IPS-18c (cell line): ENCODE results near the gene MECR.
"Not testable (repeated sequence)": the region's sequence is repeated elsewhere in the genome, so short reads cannot be mapped to it uniquely, and the experiment has no call there.

Experiments
- H3K4me3 ChIP-seq: 2 replicates; pipeline ENCODE4 v1.7.0; 2013; ENCODE audit warnings: low read depth, mild to moderate bottlenecking, low read length, moderate library complexity; ENCODE audit not compliant: insufficient read depth
- H3K9me3 ChIP-seq: one replicate; pipeline ENCODE4 v1.6.1; 2013; ENCODE audit warnings: mild to moderate bottlenecking, low read length, moderate library complexity; ENCODE audit not compliant: control insufficient read depth, insufficient read depth

MECR gene

DNA sequence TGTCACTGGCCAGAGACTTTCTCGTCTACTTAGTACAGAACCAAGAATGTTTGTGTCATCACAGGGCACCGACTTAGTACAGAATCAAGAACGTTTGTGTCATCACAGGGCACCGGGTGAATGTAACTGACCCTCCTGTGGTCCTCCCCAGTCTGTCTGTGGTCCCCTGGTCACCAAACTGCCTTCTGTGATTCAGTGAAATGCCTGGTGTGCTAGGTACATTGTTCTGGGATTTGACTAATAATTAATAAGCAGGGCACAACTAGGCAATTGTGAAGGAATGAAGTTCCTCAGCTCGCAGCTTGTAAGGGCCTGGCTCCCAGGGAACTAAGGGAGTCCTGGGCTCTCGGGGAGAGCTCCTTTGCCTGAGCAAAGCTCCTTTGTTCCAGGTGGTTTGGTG, 7.2 kb downstream of the MECR start:
- H3K9me3 ChIP-seq, result no peaks in the 10 kb centered on the region
- no peak overlapping the region for H3K4me3 ChIP-seq

DNA sequence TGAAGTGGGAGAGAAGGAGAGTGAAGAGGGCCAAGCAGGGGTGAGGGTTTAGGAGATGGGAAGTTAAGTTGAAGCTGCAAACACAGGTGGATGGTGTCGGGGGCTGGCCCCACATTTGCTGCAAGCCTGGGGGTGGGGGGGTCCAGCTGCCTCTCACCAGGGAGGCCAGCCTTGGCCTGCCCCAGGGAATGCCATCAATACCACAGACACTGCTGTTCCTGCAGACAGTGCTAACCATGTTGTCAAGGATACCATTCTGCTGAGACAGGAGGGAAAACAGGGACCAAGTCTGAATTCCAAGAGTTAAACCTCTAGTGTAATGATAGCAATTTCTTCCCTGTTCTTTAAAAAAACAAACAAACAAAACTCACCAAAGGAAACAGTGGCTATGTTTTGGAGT, 8.0 kb downstream of the MECR start:
- Histone ChIP-seq H3K4me3 (no peak overlapping the region), H3K9me3 (no peaks in the 10 kb centered on the region)

DNA sequence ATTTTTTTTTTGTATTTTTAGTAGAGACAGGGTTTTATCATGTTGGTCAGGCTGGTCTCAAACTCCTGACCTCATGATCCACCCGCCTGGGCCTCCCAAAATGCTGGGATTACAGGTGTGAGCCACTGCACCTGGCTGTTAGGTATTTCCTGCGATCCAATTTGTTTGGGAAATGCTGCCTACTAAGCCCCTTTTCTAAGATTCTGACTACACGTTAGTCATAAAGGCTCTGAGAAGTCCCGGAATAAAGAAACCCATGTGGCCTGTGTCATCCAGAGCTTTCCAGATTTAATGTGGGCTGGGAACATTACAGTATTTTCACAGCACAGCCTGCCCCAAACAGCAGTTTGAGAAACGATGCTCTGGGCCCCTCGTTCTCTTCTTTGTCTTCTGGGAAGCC, 8.5 kb downstream of the MECR start:
- not testable (repeated sequence) for H3K4me3 ChIP-seq, H3K9me3 ChIP-seq

DNA sequence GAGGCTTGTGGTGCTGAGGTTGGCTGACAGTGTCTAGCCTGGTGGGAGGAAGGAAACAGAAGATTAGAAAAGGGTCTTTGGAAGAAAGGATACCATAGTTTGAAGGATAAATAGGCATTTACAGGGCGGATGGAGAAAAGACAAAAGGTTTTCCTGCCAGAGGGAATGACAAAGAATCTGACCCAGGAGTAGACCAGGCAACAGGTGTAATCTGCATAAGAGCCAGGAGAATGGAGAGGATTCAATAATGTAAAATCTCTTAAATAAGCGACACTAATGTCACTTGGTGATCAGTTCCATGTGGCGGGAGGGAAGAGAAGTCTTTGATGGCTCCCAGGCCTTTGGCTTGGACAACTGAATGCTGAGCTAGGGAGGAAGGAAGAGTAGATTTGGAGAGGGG, 9.4 kb downstream of the MECR start:
- H3K9me3 ChIP-seq, result no peaks in the 10 kb centered on the region
- H3K4me3 ChIP-seq, result no peak overlapping the region

DNA sequence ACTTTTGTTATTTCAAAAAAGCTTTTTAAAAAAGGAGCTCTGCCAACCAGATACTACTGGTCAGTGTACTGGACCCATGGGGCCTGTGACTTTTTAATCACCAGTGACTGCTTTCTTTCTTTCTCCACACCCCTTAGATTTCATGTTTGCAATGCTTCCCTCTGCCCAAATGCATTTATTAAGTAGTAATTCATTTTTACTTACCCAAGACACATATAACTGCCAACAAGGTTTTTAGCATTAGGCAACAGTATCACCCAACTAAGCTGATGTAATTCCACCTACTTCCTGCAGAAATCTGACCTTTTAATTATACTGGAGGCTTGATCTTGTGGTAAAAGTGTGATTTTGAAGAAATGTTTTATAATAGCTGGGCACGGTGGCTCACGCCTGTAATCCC, 12.5 kb downstream of the MECR start:
- no peak overlapping the region for H3K4me3 ChIP-seq
- H3K9me3 ChIP-seq, result no peaks in the 10 kb centered on the region

DNA sequence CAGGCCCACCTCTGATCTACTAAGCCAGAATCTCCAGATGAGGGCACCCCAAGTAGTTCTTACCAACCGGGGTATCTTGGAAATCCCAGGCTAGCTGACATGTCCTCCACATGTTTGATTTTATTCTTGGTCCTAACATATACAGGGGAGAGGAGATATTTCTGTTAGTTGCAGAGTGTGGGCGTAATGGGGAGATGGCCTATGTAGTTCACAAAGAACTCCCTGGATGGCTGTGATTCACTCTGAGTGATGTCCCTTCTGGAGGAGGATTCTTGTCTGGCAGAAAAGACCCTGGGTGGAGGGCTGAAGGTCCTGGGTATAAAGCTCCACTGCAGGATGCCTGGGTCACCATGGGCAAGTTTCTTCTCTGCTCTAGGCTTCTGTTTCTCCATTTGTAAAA, 13.1 kb downstream of the MECR start:
- H3K4me3 ChIP-seq, result no peak overlapping the region
- no peaks in the 10 kb centered on the region for H3K9me3 ChIP-seq

DNA sequence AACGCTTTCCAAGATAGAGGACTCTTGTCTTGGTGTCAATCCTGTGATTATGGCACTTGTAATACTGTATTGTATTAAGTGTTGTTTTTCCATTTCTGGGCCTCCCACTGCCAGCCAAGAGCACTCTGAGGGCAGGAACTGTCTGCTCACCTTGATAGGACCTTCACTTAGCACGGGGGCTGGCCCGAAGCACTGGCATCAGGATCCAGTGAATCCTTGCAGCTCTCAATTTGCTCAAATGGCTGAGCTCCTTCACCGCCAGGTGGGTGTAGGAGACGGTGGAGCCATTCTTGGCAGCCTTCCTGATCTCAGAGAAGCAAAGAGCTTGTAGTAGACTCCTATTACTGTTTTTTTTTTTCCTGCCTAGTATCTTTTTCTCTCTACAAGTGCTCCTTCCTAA, 17.7 kb downstream of the MECR start:
- Histone ChIP-seq H3K9me3 (no peaks in the 10 kb centered on the region), H3K4me3 (no peak overlapping the region)

DNA sequence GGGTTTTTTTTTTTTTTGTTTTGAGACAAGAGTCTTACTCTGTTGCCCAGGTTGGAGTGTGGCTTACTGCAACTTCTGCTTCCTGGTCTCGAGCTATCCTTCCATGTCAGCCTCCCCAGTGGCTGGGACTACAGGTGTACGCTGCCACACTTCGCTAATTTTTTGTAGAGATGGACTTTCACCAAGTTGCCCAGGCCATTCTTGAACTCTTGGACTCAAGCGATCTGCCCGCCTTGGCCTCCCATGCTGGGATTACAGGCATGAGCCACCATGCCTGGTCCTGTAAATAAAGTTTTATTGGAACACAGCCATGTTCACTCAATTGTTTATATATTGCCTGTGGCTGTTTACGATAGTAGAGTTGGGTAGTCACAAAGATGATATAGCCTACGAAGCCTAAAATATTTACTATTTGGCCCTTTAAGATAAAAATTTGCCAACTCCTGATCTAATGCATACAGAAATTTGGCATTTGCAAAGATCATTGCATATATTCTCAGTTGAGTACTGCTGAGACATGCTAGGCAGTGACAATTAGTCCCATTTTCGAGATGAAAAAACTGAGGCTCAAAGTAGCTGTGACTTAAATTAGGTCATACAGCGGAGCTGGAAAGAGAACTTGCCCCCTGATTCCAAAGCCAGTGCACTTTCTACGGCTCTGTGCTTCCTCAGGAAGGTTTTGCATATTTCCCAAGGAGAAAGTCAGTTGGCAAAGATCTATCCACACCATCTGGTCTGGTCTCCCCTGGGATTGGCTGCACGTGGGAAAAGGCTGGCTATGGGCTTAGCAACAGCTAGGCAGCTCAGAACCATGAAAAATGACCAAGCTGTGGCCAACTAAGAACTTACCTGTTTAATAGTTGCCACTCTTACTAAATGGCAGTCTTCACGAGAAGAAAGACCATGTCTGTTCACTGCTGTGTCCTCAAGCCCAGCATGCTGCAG, 19.4 kb downstream of the MECR start:
- Histone ChIP-seq H3K4me3 (no peak overlapping the region), H3K9me3 (no peaks in the 10 kb centered on the region)

DNA sequence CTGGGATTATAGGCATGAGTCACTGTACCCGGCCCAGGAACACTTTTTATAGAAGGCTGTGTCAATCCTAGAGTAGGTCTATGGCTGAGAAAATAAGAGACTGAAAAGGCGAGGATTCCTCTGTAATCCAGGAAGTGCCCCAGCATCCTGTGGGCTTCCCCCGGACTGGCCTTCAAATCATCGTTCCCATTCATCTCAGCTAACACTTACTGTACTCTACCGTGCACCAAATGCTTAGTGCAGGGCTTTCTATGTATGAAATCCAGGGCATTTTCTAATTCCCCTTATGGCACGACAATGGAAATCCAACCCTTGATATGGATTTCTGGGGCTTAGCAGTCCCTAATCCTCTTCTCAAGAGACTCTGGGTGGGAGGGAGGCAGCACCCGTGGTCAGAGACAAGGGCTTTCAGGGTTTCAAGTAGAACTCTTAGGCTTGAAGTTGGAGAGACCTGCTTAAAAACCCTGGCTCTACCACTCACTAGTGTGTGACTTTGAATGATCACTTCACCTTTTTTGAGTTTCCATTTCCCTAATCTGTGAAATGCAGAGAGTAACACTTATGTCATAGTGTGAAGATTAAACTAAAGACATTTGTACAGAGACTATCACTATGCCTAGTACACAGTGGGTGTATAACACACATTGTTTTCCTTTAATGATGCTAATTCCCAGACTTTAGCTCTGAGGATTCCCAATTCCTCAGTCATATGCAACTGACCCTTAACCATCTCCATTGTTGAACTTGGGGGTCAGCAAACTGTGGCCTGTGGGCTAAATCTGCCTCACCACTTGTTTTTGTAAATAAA, 20.3 kb downstream of the MECR start:
- Histone ChIP-seq H3K4me3 (no peak overlapping the region), H3K9me3 (no peaks in the 10 kb centered on the region)

DNA sequence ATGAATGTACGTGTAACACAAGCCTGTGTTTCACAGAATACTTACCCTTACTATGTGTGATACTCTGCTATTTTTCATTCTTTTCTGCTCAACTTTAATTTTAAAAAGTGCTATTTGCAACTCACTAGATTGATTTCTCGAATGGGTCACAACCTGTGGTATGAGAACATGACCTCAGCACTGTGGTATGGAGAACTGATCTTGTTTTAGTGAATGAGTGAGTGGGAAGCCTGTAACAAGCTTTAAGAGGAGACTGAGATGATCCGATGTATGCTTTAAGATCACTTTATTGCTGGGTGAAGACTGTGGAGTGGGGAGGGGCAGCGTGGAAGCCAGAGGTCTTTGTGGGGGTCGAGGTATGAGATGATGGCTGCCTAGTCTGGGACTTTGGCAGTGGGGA, 21.6 kb downstream of the MECR start:
- Histone ChIP-seq H3K4me3 (no peak overlapping the region), H3K9me3 (no peaks in the 10 kb centered on the region)

DNA sequence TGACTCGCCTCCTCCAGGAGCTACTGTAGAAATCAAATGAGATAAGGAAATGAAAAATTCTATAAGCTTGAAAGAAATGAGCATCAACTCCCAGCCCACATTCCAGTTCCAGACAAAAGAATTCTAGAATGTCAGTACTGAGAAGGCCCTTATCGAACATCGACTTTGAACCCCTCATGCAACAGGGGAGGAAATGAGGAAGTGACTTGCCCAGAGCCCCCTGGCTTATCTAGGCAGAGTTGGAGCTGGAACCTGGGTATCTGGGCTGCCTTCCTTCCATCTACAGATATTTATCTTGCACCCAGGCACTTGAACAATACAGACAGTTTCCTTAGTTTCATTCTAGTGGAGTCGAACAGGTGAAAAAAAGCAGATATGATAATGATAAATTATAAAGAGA, 22.3 kb downstream of the MECR start:
- H3K9me3 ChIP-seq, result no peaks in the 10 kb centered on the region

DNA sequence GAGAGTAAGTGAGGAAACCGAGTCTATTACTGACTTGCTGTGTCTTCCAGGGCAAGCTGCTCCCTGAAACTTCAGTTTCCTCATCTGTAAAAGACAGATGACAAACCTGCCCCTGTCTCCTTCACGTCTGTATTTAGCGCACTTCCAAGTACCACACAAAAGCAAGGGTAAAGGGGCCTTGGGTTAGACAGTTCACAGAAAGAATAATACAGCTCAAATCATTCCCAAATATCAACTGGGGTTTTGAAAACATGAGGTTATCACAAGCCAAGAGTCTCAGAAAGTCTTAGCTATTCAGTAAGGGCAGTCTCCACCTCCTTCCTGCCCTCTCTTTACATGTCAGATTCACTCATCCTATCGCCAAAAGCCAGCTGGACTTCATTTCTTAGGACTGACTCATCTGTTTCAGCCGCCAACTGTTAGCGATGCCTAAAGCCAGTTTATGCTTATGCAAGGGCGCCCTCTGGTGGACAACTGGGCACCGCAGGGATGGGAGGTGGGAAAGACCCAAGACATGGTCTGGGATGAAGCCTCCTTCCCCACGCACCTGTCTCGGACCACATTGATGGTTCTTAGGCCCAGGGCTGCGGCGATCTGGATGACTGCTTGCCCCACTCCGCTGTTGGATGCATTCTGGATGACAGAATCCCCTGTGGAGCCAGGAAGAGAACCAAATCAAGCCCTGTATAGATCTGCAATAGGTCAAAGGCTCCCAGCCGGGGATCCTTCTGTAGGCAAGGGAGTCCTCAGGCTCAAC, 28.0 kb downstream of the MECR start:
- H3K4me3 ChIP-seq, result no peak overlapping the region
- no peaks in the 10 kb centered on the region for H3K9me3 ChIP-seq

More for the DNA sequence above, 22.3 kb downstream of the MECR start:
- H3K4me3 ChIP-seq, result no peak overlapping the region

DNA sequence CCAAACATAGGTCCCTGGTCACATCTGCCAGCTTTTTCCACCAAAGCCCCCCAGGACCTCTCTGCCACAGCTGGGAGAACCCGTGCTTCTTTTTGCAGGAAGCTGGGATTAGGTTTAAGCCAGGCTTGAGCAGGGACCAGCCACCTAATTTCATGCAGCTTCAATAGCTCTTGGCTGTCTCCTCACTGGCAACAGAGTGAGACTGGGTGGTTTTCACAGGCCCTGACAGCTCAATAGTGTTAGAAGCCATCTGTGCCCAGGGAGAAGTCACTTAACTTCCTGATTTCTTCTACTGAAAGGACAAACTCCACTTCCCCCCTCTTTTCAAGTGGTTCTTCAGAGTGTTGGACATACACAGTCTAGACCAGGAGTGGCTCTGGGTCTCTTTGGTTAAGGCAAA, 28.7 kb downstream of the MECR start:
- H3K9me3 ChIP-seq, result no peaks in the 10 kb centered on the region
- no peak overlapping the region for H3K4me3 ChIP-seq

DNA sequence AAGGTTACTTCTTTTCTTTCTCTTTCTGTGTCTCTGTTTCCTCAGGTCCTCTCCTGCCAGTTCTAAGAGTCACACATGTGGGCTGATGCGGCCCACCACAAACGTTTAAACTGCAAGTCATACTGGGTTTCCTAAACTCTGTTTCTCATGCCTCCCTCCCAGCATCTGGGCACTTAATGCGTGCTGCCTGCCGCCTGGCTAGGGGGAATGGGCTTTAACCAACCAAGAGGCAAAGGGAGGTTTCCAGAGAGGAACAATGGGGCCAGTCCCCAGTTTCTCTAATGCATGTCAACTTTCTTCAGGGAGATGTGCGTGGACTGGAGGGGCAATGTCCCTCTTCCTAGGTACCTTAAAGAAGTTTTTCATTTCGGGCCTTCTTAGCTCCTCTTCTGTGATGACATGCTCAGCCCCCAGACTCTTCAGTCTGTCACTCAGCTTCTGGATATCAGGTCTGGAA, 29.1 kb downstream of the MECR start:
- H3K9me3 ChIP-seq, result no peaks in the 10 kb centered on the region
- no peak overlapping the region for H3K4me3 ChIP-seq

DNA sequence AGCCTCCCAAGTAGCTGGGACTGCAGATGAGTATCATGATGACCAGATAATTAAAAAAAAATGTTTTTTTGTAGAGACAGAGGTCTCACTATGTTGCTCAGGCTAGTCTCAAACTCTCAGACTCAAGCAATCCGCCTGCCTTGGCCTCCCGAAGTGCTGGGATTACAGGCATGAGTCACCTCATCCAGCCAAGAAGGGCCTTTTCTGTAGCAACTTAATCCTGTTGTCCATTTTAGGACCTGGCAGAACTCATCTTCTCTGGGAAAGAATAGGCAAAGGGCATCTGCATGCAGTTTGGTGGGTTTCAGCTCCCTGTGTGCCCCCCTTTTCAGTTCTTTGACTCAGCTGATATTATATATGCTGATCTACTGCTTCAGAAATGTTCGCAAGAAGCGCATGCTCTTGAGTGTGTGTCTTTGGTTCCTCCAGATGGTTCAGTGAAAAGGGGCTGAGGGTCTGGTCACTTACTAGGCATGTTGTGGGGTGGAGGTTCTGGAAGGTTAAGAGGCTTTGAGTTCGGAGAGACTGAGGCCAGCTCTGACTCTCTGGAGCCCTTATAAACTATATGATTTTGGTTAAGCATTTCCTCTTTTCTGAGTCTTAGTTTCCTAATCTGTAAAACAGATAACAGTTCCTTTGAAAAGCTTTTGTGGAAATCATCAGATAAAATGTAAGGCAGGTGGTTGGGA, 29.7 kb downstream of the MECR start:
- no peak overlapping the region for H3K4me3 ChIP-seq
- no peaks in the 10 kb centered on the region for H3K9me3 ChIP-seq

DNA sequence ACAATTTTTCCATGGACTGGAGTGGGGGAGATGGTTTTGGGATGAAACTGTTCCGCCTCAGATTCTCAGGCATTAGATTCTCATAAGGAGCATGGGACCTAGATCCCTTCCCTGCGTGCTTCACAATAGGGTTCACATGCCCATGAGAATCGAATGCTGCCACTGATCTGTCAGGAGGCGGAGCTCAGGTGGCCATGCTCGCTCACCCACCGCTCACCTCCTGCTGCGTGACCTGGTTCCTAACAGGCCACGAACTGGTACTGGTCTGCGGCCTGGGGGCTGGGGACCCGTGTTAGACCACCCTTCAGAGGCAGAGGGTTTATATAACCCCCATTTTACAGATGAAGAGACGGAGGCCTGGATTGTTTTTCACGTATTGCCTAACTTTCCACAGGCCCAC, 32.7 kb downstream of the MECR start:
- Histone ChIP-seq H3K4me3 (no peak overlapping the region), H3K9me3 (no peaks in the 10 kb centered on the region)

DNA sequence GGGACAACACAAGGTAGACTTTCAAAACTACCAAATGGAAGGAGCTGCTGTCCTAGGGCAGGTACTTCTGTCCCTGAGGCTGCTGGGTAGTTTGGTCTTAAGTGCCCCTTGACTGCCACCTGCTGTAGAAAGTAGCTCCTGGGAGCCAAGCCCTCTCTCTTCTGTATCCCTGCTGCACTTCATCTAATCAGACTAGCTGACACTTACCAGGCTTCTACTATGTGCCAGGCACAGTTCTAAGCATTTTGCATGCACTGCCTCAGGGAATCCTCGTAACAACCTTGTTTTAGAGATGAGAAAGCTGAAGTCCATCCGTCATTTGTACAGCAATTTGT, 33.2 kb downstream of the MECR start:
- no peaks in the 10 kb centered on the region for H3K9me3 ChIP-seq
- H3K4me3 ChIP-seq, result no peak overlapping the region
